H9 (cell line): ENCODE measurements around the gene SMCO4. TPM values are rescaled to one million over a fixed set of nuclear protein-coding genes. Genes with fewer than 3 reads are reported as not detected.

Source experiments
- DNase-seq: peaks from one replicate; pipeline ENCODE4 v3.0.0-alpha.2; 2017
- H2AFZ ChIP-seq: one replicate; pipeline ENCODE4 v1.6.1; 2013; ENCODE audit warnings: mild to moderate bottlenecking, low read length, control low read depth, moderate library complexity
- H2AK5ac ChIP-seq: 2 replicates; pipeline ENCODE4 v1.6.1; 2013; ENCODE audit warnings: low read length, control low read depth, mixed read lengths; ENCODE audit not compliant: insufficient read length
- H2BK120ac ChIP-seq: one replicate; pipeline ENCODE4 v1.6.1; 2013; ENCODE audit warnings: low read depth, mild to moderate bottlenecking, low read length, control low read depth, inconsistent platforms; ENCODE audit not compliant: poor library complexity, severe bottlenecking
- H2BK12ac ChIP-seq: 2 replicates; pipeline ENCODE4 v1.6.1; 2013; ENCODE audit warnings: low read length, control low read depth, mixed read lengths, low read depth; ENCODE audit not compliant: insufficient read length
- H2BK15ac ChIP-seq: 2 replicates; pipeline ENCODE4 v1.6.1; 2013; ENCODE audit warnings: low read depth, low read length, control low read depth
- H2BK20ac ChIP-seq: one replicate; pipeline ENCODE4 v1.6.1; 2013; ENCODE audit warnings: low read depth, mild to moderate bottlenecking, low read length, control low read depth, inconsistent platforms; ENCODE audit not compliant: poor library complexity, severe bottlenecking
- H2BK5ac ChIP-seq: 2 replicates; pipeline ENCODE4 v1.6.1; 2013; ENCODE audit warnings: low read length, control low read depth, mixed read lengths; ENCODE audit not compliant: insufficient read length
- H3K14ac ChIP-seq: 2 replicates; pipeline ENCODE4 v1.6.1; 2013; ENCODE audit warnings: low read length, control low read depth; ENCODE audit not compliant: insufficient read depth
- H3K18ac ChIP-seq: 2 replicates; pipeline ENCODE4 v1.6.1; 2013; ENCODE audit warnings: low read depth, mild to moderate bottlenecking, mixed read lengths, low read length, control low read depth; ENCODE audit not compliant: insufficient read length
- H3K23ac ChIP-seq: 2 replicates; pipeline ENCODE4 v1.6.1; 2013; ENCODE audit warnings: low read length, control low read depth, mixed read lengths, low read depth; ENCODE audit not compliant: insufficient read length
- H3K23me2 ChIP-seq: 2 replicates; pipeline ENCODE4 v1.6.1; 2013; ENCODE audit warnings: low read depth, mild to moderate bottlenecking, mixed read lengths, low read length, control low read depth; ENCODE audit not compliant: insufficient read length, poor library complexity, severe bottlenecking
- H3K27ac ChIP-seq: 2 replicates; pipeline ENCODE4 v1.5.1; 2013; ENCODE audit warnings: low read length, control low read depth, mixed read lengths, low read depth; ENCODE audit not compliant: insufficient read length
- H3K27me3 ChIP-seq: 2 replicates; pipeline ENCODE4 v1.6.1; 2013; ENCODE audit warnings: low read length, control low read depth, inconsistent platforms; ENCODE audit not compliant: insufficient read depth
- H3K4ac ChIP-seq: 2 replicates; pipeline ENCODE4 v1.6.1; 2013; ENCODE audit warnings: low read depth, mild to moderate bottlenecking, control low read depth, inconsistent platforms, low read length, moderate library complexity
- H3K4me1 ChIP-seq: 2 replicates; pipeline ENCODE4 v1.6.1; 2013; ENCODE audit warnings: low read length, control low read depth, inconsistent platforms; ENCODE audit not compliant: insufficient read depth
- H3K4me2 ChIP-seq: 2 replicates; pipeline ENCODE4 v1.6.1; 2013; ENCODE audit warnings: low read length, control low read depth, mixed read lengths; ENCODE audit not compliant: insufficient read length, insufficient read depth
- H3K56ac ChIP-seq: 2 replicates; pipeline ENCODE4 v1.6.1; 2013; ENCODE audit warnings: low read depth, mild to moderate bottlenecking, mixed read lengths, low read length, control low read depth; ENCODE audit not compliant: insufficient read length
- H3K79me1 ChIP-seq: 2 replicates; pipeline ENCODE4 v1.6.1; 2013; ENCODE audit warnings: low read depth, mild to moderate bottlenecking, moderate library complexity, low read length, control low read depth, inconsistent platforms; ENCODE audit not compliant: insufficient read depth, poor library complexity, severe bottlenecking
- H3K79me2 ChIP-seq: 2 replicates; pipeline ENCODE4 v1.6.1; 2013; ENCODE audit warnings: low read length, control low read depth, inconsistent platforms; ENCODE audit not compliant: insufficient read depth
- H3K9ac ChIP-seq: 2 replicates; pipeline ENCODE4 v1.6.1; 2013; ENCODE audit warnings: low read length, control low read depth, mixed read lengths; ENCODE audit not compliant: insufficient read length; ENCODE audit errors: extremely low read depth
- H3K9me3 ChIP-seq: one replicate; pipeline ENCODE4 v1.6.1; 2013; ENCODE audit warnings: low read depth, low read length, inconsistent platforms; ENCODE audit not compliant: control insufficient read depth
- H3T11ph ChIP-seq: one replicate; pipeline ENCODE4 v1.6.1; 2013; ENCODE audit warnings: mild to moderate bottlenecking, low read length, control low read depth, inconsistent platforms
- H4K20me1 ChIP-seq: one replicate; pipeline ENCODE4 v1.6.1; 2013; ENCODE audit not compliant: control insufficient read depth, insufficient read length, insufficient read depth
- H4K5ac ChIP-seq: 2 replicates; pipeline ENCODE4 v1.6.1; 2013; ENCODE audit warnings: low read depth, mild to moderate bottlenecking, mixed read lengths, low read length, control low read depth; ENCODE audit not compliant: insufficient read length
- H4K8ac ChIP-seq: replicated peaks from 2 replicates; pipeline ENCODE4 v1.6.1; 2013; ENCODE audit warnings: low read length, control low read depth, mixed read lengths, low read depth; ENCODE audit not compliant: insufficient read length
- H4K91ac ChIP-seq: 2 replicates; pipeline ENCODE4 v1.6.1; 2013; ENCODE audit warnings: low read depth, mild to moderate bottlenecking, moderate library complexity, mixed read lengths, low read length, control low read depth; ENCODE audit not compliant: insufficient read length
- H3K27ac Mint-ChIP-seq, 3 experiments: 2 replicates in 2 of 3; 3 replicates in 1 of 3; pipeline ENCODE4 v1.8.0; 2020 to 2021; ENCODE audit warnings: mixed read lengths in 3 of 3, mild to moderate bottlenecking in 1 of 3, moderate library complexity in 1 of 3
- H3K27me3 Mint-ChIP-seq: 2 replicates; pipeline ENCODE4 v1.8.0; 2021; ENCODE audit warnings: low read depth, mild to moderate bottlenecking, moderate library complexity, mixed read lengths
- H3K36me3 Mint-ChIP-seq, 3 experiments: 2 replicates in 2 of 3; 3 replicates in 1 of 3; pipeline ENCODE4 v1.8.0; 2020 to 2021; ENCODE audit warnings: low read depth in 3 of 3, mixed read lengths in 3 of 3; ENCODE audit not compliant: insufficient read depth in 1 of 3
- H3K4me1 Mint-ChIP-seq, 2 experiments: 2 replicates each; pipeline ENCODE4 v1.8.0; 2020; ENCODE audit warnings: mixed read lengths in 2 of 2
- H3K4me3 Mint-ChIP-seq, 2 experiments: 2 replicates in 1 of 2; 3 replicates in 1 of 2; pipeline ENCODE4 v1.8.0; 2020 to 2021; ENCODE audit warnings: mild to moderate bottlenecking in 2 of 2, mixed read lengths in 2 of 2, moderate library complexity in 1 of 2
- H3K9me3 Mint-ChIP-seq, 2 experiments: 2 replicates in 1 of 2; 3 replicates in 1 of 2; pipeline ENCODE4 v1.8.0; 2020; ENCODE audit warnings: mild to moderate bottlenecking in 2 of 2, mixed read lengths in 2 of 2, moderate library complexity in 1 of 2
- WGBS: extraction: QIAGEN DNeasy Blood & Tissue Kit; methylation state at CpG from one replicate; pipeline ENCODE4 v1.1.7; 2013; ENCODE audit warnings: missing lambda C conversion rate, low lambda C conversion rate, mixed read lengths; ENCODE audit not compliant: insufficient read length; ENCODE audit errors: extremely low coverage; 5-methylcytosine and 5-hydroxymethylcytosine counted together
- total RNA-seq: library from RNA; stranded (reverse); gene quantifications from 2 replicates; pipeline ENCODE4 v1.2.1, GENCODE V29; 2021
- TF ChIP-seq, protein P1 (sequence below): fragments of 200-600 bp; sonication (generic); conservative IDR thresholded peaks from 3 replicates; pipeline ENCODE4 v1.8.0; 2021; ENCODE audit warnings: antibody characterized with exemption, mild to moderate bottlenecking

Gene SMCO4
- total RNA-seq, 1 experiment from 2014 or later = 35.6 TPM

DNA sequence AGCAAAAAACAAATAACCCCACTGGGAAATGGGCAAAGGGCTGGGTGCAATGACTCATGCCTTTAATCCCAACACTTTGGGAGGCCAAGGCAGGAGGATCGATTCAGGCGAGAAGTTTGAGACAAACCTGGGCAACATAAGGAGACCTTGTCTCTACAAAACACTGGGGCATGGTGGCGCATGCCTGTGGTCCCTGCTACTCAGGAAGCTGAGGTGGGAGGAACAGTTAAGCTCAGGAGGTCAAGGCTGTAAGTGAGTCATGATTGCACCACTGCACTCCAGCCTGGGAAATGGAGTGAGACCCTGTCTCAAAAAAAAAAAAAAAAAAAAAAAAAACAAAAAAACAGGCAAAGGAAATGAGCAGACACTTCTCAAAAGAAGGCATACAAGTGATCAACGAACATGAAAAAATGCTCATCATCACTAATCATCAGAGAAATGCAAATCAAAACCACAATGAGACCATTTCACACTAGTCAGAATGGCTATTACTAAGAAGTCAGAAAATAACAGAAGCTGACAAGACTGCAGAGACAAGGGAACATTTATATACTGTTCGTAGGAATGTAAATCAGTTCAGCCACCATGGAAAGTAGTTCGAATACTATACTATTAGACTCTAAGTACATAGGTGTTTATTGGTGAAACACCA is 48.2 kb upstream of the SMCO4 start:
- no peak overlapping the region for H4K8ac ChIP-seq
- H3K79me1 ChIP-seq = no peaks in the 10 kb centered on the region
- no peaks in the 10 kb centered on the region for H3K79me2 ChIP-seq
- no peak overlapping the region for H2BK15ac ChIP-seq
- no peak overlapping the region for H2BK120ac ChIP-seq
- H2BK12ac ChIP-seq = no peak overlapping the region
- no peaks in the 10 kb centered on the region for H3K23me2 ChIP-seq
- H4K5ac ChIP-seq = no peak overlapping the region
- no peaks in the 10 kb centered on the region for H3K27me3 Mint-ChIP-seq
- no peak overlapping the region for H3K23ac ChIP-seq
- H3K36me3 Mint-ChIP-seq = no peaks in the 10 kb centered on the region
- no CpG with 5 or more reads among the region's 6 CpGs for WGBS
- H4K91ac ChIP-seq = no peak overlapping the region
- H3K27ac Mint-ChIP-seq = no peak overlapping the region
- H3K4me3 Mint-ChIP-seq = no peak overlapping the region
- H2BK20ac ChIP-seq = no peak overlapping the region
- no peak overlapping the region for H3K4me2 ChIP-seq
- H3K4me1 Mint-ChIP-seq = no peaks in the 10 kb centered on the region
- H4K20me1 ChIP-seq = no peaks in the 10 kb centered on the region
- H2AK5ac ChIP-seq = no peak overlapping the region
- no peak overlapping the region for H3K9ac ChIP-seq
- no peaks in the 10 kb centered on the region for H3K27me3 ChIP-seq
- H3K56ac ChIP-seq = no peak overlapping the region
- H2AFZ ChIP-seq = no peak overlapping the region
- H3K14ac ChIP-seq = no peak overlapping the region
- H3K4ac ChIP-seq = no peak overlapping the region
- TF ChIP-seq, protein P1, sequence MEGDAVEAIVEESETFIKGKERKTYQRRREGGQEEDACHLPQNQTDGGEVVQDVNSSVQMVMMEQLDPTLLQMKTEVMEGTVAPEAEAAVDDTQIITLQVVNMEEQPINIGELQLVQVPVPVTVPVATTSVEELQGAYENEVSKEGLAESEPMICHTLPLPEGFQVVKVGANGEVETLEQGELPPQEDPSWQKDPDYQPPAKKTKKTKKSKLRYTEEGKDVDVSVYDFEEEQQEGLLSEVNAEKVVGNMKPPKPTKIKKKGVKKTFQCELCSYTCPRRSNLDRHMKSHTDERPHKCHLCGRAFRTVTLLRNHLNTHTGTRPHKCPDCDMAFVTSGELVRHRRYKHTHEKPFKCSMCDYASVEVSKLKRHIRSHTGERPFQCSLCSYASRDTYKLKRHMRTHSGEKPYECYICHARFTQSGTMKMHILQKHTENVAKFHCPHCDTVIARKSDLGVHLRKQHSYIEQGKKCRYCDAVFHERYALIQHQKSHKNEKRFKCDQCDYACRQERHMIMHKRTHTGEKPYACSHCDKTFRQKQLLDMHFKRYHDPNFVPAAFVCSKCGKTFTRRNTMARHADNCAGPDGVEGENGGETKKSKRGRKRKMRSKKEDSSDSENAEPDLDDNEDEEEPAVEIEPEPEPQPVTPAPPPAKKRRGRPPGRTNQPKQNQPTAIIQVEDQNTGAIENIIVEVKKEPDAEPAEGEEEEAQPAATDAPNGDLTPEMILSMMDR = no peak
- H3K18ac ChIP-seq = no peak overlapping the region
- no peaks in the 10 kb centered on the region for H3K4me1 ChIP-seq
- H3T11ph ChIP-seq = no peak overlapping the region
- H2BK5ac ChIP-seq = no peak overlapping the region
- no peaks in the 10 kb centered on the region for H3K9me3 Mint-ChIP-seq
- no peaks in the 10 kb centered on the region for H3K9me3 ChIP-seq
- no peak overlapping the region for H3K27ac ChIP-seq
- no peak for DNase-seq
